HepG2 (cell line): ENCODE data around the gene TATDN2. TPM values are rescaled to one million over a fixed set of nuclear protein-coding genes. Genes with fewer than 3 reads are reported as not detected.

ENCODE experiments used
- DBP ChIP-seq: sonication (generic); formaldehyde crosslinking; IDR thresholded peaks from 2 replicates; pipeline ENCODE4 v1.4.0; 2020; ENCODE audit warnings: missing genetic modification reagents; ENCODE audit errors: not compliant biosample characterization
- HNF1A ChIP-seq, 2 experiments: sonication (generic) in 1 of 2; formaldehyde crosslinking in 1 of 2; IDR thresholded peaks; 2 replicates each; pipeline versions ENCODE4 v1.4.0 to v1.6.1; 2016 to 2020; ENCODE audit warnings: borderline replicate concordance in 1 of 2, low read depth in 1 of 2, mild to moderate bottlenecking in 1 of 2, missing genetic modification reagents in 1 of 2
- HOXA7 ChIP-seq: sonication (generic); formaldehyde crosslinking; IDR thresholded peaks from 2 replicates; pipeline ENCODE4 v1.8.1; 2022; ENCODE audit warnings: mild to moderate bottlenecking, missing genetic modification reagents, moderate library complexity
- ZFP1 ChIP-seq: IDR thresholded peaks from 2 replicates; pipeline ENCODE4 v1.6.1; 2016
- ZNF142 ChIP-seq: sonication (generic); formaldehyde crosslinking; IDR thresholded peaks from 2 replicates; pipeline ENCODE4 v1.4.0; 2020; ENCODE audit warnings: missing genetic modification reagents
- ZNF318 ChIP-seq: sonication (generic); formaldehyde crosslinking; IDR thresholded peaks from 2 replicates; pipeline ENCODE4 v1.4.0; 2020; ENCODE audit warnings: mild to moderate bottlenecking, missing genetic modification reagents
- polyA plus RNA-seq, 8 experiments: library from polyadenylated mRNA; depleted of rRNA in 3 of 8; stranded (reverse) in 7 of 8; unstranded in 1 of 8; fragments of >200 nt; fragmentation: Illumina TruSeq in 4 of 8; extraction: Trizol in 4 of 8; gene quantifications; 2 replicates each; pipeline versions ENCODE4 v1.2.1 to v1.2.3, GENCODE V29; 2011 to 2016; ENCODE audit warnings: low read depth in 4 of 8, missing spikeins in 1 of 8, mixed read lengths in 1 of 8; ENCODE audit not compliant: insufficient read depth in 1 of 8
- total RNA-seq, 5 experiments: library from RNA; depleted of rRNA; stranded (reverse); fragments of >200 nt; fragmentation: Illumina TruSeq; extraction: Trizol; gene quantifications; 2 replicates each; pipeline ENCODE4 v1.2.3, GENCODE V29; 2016; ENCODE audit warnings: low read depth in 1 of 5

TATDN2 gene
- total and polyA plus RNA-seq, 2 of the 13 experiments (the other 11 are each of a cell fraction or from before 2014, with no cell fraction given): 12.1 to 21.9 TPM

- no peak for TF ChIP-seq ZNF318 (CRISPR knock-in tag)
- TF ChIP-seq ZNF142 (CRISPR knock-in tag): no peak
- TF ChIP-seq HOXA7 (CRISPR knock-in tag): no peak
- TF ChIP-seq ZFP1 (CRISPR knock-in tag): no peak
- no peak for TF ChIP-seq DBP
- TF ChIP-seq HNF1A (IDR thresholded peaks at IDR 0.05; ENCODE audit: low read depth): no peak
- TF ChIP-seq HNF1A (CRISPR knock-in tag; IDR thresholded peaks at IDR 0.05; ENCODE audit: borderline replicate concordance): no peak
- TF ChIP-seq, all 625 proteins: peak for 5
These were observed 51.8 kb downstream of the TATDN2 start (continued) for GRCh38 chr3:10300087-10300486.
